Measurements from ENCODE around the gene NOXRED1. TPM values are rescaled to one million over a fixed set of nuclear protein-coding genes. Genes with fewer than 3 reads are reported as not detected.
A peak's percentile ranks its signal among the peaks of the same experiment; 100 is the strongest.

The NOXRED1 gene, protein sequence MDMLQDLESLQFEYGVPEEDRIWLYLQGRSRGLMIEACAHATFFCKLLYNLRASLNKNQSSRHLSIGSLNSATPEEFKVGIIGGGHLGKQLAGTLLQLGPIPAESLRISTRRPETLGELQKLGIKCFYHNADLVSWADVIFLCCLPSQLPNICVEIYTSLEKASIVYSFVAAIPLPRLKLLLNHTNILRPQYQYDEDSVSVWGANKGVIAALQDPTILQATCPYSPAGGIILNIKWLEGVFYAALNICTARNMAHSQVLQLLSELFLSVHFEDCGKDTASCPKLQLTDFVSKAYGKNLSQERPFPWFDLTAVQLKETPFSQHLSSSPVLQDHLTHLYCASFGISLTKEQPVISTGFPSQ
- 0.96 and 1.8 TPM in 2 replicates for total RNA-seq (2013; cell fraction: nucleolus; rRNA removed)
- total RNA-seq (2014; rRNA removed) (0.11 and 0.17 TPM in 2 replicates), total RNA-seq (2014; rRNA removed; fragmentation: Illumina TruSeq; extraction: Trizol) (0.13 and 0.14 TPM in 2 replicates), total RNA-seq (2021) (0.21 and 0.45 TPM in 2 replicates), polyA plus RNA-seq (2011; rRNA removed) (0.62 and 0.98 TPM in 2 replicates), polyA plus RNA-seq (2014; fragmentation: Illumina TruSeq; extraction: Trizol) (0.21 and 0.22 TPM in 2 replicates), polyA plus RNA-seq (2014; fragmentation: Nextera tagmentation; extraction: Ambion mirVana) (under 1 TPM; 0.07 to 0.14 TPM), polyA plus RNA-seq (2014; rRNA removed) (0.10 TPM in 1 of 2 replicates, not detected in the other), polyA plus RNA-seq (2016; fragmentation: Nextera tagmentation; extraction: Ambion mirVana) (under 1 TPM; 0.06 to 0.13 TPM), polyA minus RNA-seq (2011; rRNA and poly(A)+ RNA removed) (0.57 and 1.2 TPM in 2 replicates), Bru-seq, nascent RNA (percentile 46 among the genes with signal in this experiment), BruChase-seq, experiment 1, labeled RNA remaining after a 6-hour chase (percentile 49 among the genes with signal in this experiment), BruChase-seq, experiment 2, labeled RNA remaining after a 2-hour chase (percentile 49 among the genes with signal in this experiment)
- polyA plus RNA-seq (2011; ENCODE audit: low read depth) = not detected
- polyA plus RNA-seq (2011; cell fraction: cytosol; rRNA removed) = 0.21 and 0.22 TPM in 2 replicates
- 0.92 and 1.4 TPM in 2 replicates for polyA plus RNA-seq (2011; cell fraction: nucleus; rRNA removed)
- 0.18 and 0.27 TPM in 2 replicates for polyA plus RNA-seq (2012)
- polyA minus RNA-seq (2011; cell fraction: cytosol; rRNA and poly(A)+ RNA removed) = not detected in 2 replicates
- 0.48 TPM in 2 replicates for polyA minus RNA-seq (2011; cell fraction: nucleus; rRNA and poly(A)+ RNA removed)
- long read RNA-seq, experiment 1 = 0 reads
- long read RNA-seq, experiment 2 = 0 reads

DNA sequence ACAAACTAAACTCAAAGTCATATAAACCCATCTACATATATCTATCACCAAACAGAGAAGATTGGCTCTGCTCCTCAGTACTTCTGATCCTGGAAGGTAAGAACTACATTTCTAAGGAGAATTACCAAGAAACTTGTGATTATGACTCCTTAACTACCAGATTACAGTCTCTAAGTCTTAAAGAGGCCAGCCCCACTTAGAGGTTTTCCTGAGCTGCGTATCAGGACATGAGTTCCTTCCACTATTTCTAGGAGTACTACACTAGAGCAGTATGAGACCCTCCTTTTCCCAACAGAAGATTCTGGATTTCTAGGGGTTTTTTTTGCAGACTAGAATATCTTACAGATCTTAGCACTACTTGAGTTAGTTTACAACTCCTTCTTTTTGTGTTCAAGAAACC, at the start of gene NOXRED1:
Gene NOXRED1, minus strand, starts transcription at position 101 of the 400 bp plus-strand sequence. CDS start 634 bp downstream, outside the sequence.
- intact Hi-C loops (cut with micrococcal nuclease; ENCODE audit: unreplicated experiment) (no loop called here), in situ Hi-C loops (cut with MboI) (no loop called here)
- ChIA-PET CTCF (no interaction called here), SMC1A (ENCODE audit: uncharacterized antibody, unreplicated experiment) (no interaction called here), POLR2A (no interaction called here), RAD21 (ENCODE audit: unreplicated experiment) (no interaction called here)
- FAIRE-seq (no peak), ATAC-seq (no peak), DNase-seq (ENCODE audit: low read depth, low spot score) (no peak)
- WGBS (ENCODE audit: insufficient coverage, insufficient replicate concordance, low lambda C conversion rate, missing lambda C conversion rate) = 100% methylated on average over 1 of the region's 1 CpG
- Histone ChIP-seq H4K20me1 (ENCODE audit: control insufficient read depth, insufficient read depth) (no peaks in the 10 kb centered on the region), H3K4me1 (ENCODE audit: control insufficient read depth, insufficient read depth, low read length) (no peaks in the 10 kb centered on the region), H3K79me2 (ENCODE audit: control insufficient read depth, insufficient read depth, low read length) (no peaks in the 10 kb centered on the region), H3K4me3 (no peak within 1 kb of the TSS), H3K9ac (ENCODE audit: control insufficient read depth, insufficient read depth, low read length) (no peak within 1 kb of the TSS), H2AFZ (ENCODE audit: control insufficient read depth, low read depth, low read length) (no peak within 1 kb of the TSS), H3K27me3 (replicated peaks in 1 of 2; ENCODE audit: control insufficient read depth in 2 of 2, insufficient read depth in 2 of 2, low read length in 1 of 2) (no peaks in the 10 kb centered on the region), H3K9me3 (replicated peaks; ENCODE audit: control insufficient read depth, insufficient read depth, low read length) (no peaks in the 10 kb centered on the region; the same call in 2 of the 3 replicates), H3K27ac (ENCODE audit: control insufficient read depth, insufficient read depth) (no peak within 1 kb of the TSS), H3K4me2 (ENCODE audit: control insufficient read depth, insufficient read depth) (no peak within 1 kb of the TSS), H3K36me3 (ENCODE audit: control insufficient read depth in 2 of 2, insufficient read depth in 2 of 2, low read length in 1 of 2) (peaks cover 7 to 21% of the 10 kb centered on the region in 2 experiments)
- no TSS peak for BruUV-seq (replicated peaks)
- no peak for TF ChIP-seq NR2C1 (IDR thresholded peaks at IDR 0.05)
- TF ChIP-seq, protein P1, sequence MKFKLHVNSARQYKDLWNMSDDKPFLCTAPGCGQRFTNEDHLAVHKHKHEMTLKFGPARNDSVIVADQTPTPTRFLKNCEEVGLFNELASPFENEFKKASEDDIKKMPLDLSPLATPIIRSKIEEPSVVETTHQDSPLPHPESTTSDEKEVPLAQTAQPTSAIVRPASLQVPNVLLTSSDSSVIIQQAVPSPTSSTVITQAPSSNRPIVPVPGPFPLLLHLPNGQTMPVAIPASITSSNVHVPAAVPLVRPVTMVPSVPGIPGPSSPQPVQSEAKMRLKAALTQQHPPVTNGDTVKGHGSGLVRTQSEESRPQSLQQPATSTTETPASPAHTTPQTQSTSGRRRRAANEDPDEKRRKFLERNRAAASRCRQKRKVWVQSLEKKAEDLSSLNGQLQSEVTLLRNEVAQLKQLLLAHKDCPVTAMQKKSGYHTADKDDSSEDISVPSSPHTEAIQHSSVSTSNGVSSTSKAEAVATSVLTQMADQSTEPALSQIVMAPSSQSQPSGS (IDR thresholded peaks at IDR 0.05; ENCODE audit: low read length) = no peak
- TF ChIP-seq STAT1 (conservative IDR thresholded peaks at IDR 0.05) = no peak
- TF ChIP-seq ZNF207 (IDR thresholded peaks at IDR 0.05; ENCODE audit: borderline replicate concordance) = no peak
- no peak for TF ChIP-seq TBL1XR1 (IDR thresholded peaks at IDR 0.05; ENCODE audit: low read depth, low read length)
- no peak for TF ChIP-seq SMAD5 (IDR thresholded peaks at IDR 0.05; ENCODE audit: low read depth)
- TF ChIP-seq SIN3A (IDR thresholded peaks at IDR 0.05; ENCODE audit: low read depth, low read length) = no peak
- TF ChIP-seq, protein P2, sequence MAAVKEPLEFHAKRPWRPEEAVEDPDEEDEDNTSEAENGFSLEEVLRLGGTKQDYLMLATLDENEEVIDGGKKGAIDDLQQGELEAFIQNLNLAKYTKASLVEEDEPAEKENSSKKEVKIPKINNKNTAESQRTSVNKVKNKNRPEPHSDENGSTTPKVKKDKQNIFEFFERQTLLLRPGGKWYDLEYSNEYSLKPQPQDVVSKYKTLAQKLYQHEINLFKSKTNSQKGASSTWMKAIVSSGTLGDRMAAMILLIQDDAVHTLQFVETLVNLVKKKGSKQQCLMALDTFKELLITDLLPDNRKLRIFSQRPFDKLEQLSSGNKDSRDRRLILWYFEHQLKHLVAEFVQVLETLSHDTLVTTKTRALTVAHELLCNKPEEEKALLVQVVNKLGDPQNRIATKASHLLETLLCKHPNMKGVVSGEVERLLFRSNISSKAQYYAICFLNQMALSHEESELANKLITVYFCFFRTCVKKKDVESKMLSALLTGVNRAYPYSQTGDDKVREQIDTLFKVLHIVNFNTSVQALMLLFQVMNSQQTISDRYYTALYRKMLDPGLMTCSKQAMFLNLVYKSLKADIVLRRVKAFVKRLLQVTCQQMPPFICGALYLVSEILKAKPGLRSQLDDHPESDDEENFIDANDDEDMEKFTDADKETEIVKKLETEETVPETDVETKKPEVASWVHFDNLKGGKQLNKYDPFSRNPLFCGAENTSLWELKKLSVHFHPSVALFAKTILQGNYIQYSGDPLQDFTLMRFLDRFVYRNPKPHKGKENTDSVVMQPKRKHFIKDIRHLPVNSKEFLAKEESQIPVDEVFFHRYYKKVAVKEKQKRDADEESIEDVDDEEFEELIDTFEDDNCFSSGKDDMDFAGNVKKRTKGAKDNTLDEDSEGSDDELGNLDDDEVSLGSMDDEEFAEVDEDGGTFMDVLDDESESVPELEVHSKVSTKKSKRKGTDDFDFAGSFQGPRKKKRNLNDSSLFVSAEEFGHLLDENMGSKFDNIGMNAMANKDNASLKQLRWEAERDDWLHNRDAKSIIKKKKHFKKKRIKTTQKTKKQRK (IDR thresholded peaks at IDR 0.05; ENCODE audit: low read depth, low read length) = no peak
- TF ChIP-seq, protein P3, sequence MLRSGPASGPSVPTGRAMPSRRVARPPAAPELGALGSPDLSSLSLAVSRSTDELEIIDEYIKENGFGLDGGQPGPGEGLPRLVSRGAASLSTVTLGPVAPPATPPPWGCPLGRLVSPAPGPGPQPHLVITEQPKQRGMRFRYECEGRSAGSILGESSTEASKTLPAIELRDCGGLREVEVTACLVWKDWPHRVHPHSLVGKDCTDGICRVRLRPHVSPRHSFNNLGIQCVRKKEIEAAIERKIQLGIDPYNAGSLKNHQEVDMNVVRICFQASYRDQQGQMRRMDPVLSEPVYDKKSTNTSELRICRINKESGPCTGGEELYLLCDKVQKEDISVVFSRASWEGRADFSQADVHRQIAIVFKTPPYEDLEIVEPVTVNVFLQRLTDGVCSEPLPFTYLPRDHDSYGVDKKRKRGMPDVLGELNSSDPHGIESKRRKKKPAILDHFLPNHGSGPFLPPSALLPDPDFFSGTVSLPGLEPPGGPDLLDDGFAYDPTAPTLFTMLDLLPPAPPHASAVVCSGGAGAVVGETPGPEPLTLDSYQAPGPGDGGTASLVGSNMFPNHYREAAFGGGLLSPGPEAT (IDR thresholded peaks at IDR 0.05; ENCODE audit: low read depth) = no peak
- TF ChIP-seq NR2F1 (conservative IDR thresholded peaks at IDR 0.05) = no peak
- no peak for TF ChIP-seq PAX5 (IDR thresholded peaks at IDR 0.05; ENCODE audit: borderline replicate concordance, low read depth, low read length)
- no peak for TF ChIP-seq RB1 (IDR thresholded peaks at IDR 0.05; ENCODE audit: borderline replicate concordance)
- no peak for TF ChIP-seq CEBPB (IDR thresholded peaks at IDR 0.05; ENCODE audit: borderline replicate concordance in 1 of 2, low read depth in 2 of 2, low read length in 2 of 2)
- no peak for TF ChIP-seq BCL11A (IDR thresholded peaks at IDR 0.05; ENCODE audit: low read depth, low read length)
- no peak for TF ChIP-seq GATAD2B (conservative IDR thresholded peaks at IDR 0.05; ENCODE audit: low read depth)
- TF ChIP-seq YY1 (IDR thresholded peaks at IDR 0.05; ENCODE audit: low read depth, low read length) = no peak

Measured in GM12878 (cell line).